Neuronal stem cell (in vitro differentiated cells): Measurements from ENCODE around the gene ZBTB32.

ENCODE experiments used
- DNase-seq: peaks from one replicate; pipeline ENCODE4 v3.0.0-alpha.2; 2013; ENCODE audit warnings: low spot score
- H2AFZ ChIP-seq: one replicate; pipeline ENCODE4 v1.6.1; 2013; ENCODE audit warnings: mild to moderate bottlenecking, low read length, inconsistent platforms
- H2AK5ac ChIP-seq: 2 replicates; pipeline ENCODE4 v1.6.1; 2013; ENCODE audit warnings: low read depth, mild to moderate bottlenecking, inconsistent platforms, low read length, moderate library complexity, mixed read lengths
- H2BK120ac ChIP-seq: 2 replicates; pipeline ENCODE4 v1.6.1; 2013; ENCODE audit warnings: low read depth, mild to moderate bottlenecking, inconsistent platforms, low read length, moderate library complexity, mixed read lengths
- H2BK12ac ChIP-seq: one replicate; pipeline ENCODE4 v1.6.1; 2013; ENCODE audit warnings: low read length, inconsistent platforms
- H2BK15ac ChIP-seq: 2 replicates; pipeline ENCODE4 v1.6.1; 2013; ENCODE audit warnings: mild to moderate bottlenecking, low read length, inconsistent platforms, mixed read lengths
- H2BK5ac ChIP-seq: one replicate; pipeline ENCODE4 v1.6.1; 2013; ENCODE audit warnings: inconsistent platforms, mild to moderate bottlenecking, low read length, moderate library complexity
- H3K14ac ChIP-seq: one replicate; pipeline ENCODE4 v1.6.1; 2013; ENCODE audit warnings: low read length, inconsistent platforms
- H3K18ac ChIP-seq: 2 replicates; pipeline ENCODE4 v1.6.1; 2013; ENCODE audit warnings: low read length, inconsistent platforms
- H3K23ac ChIP-seq: 2 replicates; pipeline ENCODE4 v1.6.1; 2013; ENCODE audit warnings: low read depth, mild to moderate bottlenecking, mixed read lengths, low read length, inconsistent platforms; ENCODE audit not compliant: poor library complexity
- H3K27ac ChIP-seq: replicated peaks from 3 replicates; pipeline ENCODE4 v1.5.1; 2013; ENCODE audit warnings: low read length, inconsistent platforms
- H3K27me3 ChIP-seq, 3 experiments: 2 replicates each; pipeline ENCODE4 v1.6.1; 2013; ENCODE audit warnings: low read length in 3 of 3, mild to moderate bottlenecking in 2 of 3, inconsistent platforms in 1 of 3, low read depth in 1 of 3, mixed read lengths in 1 of 3, moderate library complexity in 1 of 3; ENCODE audit not compliant: control insufficient read depth in 3 of 3, insufficient read depth in 3 of 3
- H3K36me3 ChIP-seq, 2 donors: replicated peaks in 1 of 2; 2 replicates each; pipeline ENCODE4 v1.6.1; 2013; ENCODE audit warnings: low read length in 2 of 2; ENCODE audit not compliant: control insufficient read depth in 2 of 2, insufficient read depth in 2 of 2
- H3K4ac ChIP-seq: 2 replicates; pipeline ENCODE4 v1.6.1; 2013; ENCODE audit warnings: inconsistent platforms, mild to moderate bottlenecking, low read length, moderate library complexity
- H3K4me1 ChIP-seq, 2 donors: 1 replicate in 1 of 2; 2 replicates in 1 of 2; pipeline ENCODE4 v1.6.1; 2013; ENCODE audit warnings: low read length in 2 of 2, low read depth in 1 of 2; ENCODE audit not compliant: control insufficient read depth in 2 of 2, insufficient read depth in 1 of 2
- H3K4me2 ChIP-seq: one replicate; pipeline ENCODE4 v1.6.1; 2013; ENCODE audit warnings: mild to moderate bottlenecking, low read length, inconsistent platforms; ENCODE audit not compliant: insufficient read depth, poor library complexity, severe bottlenecking
- H3K4me3 ChIP-seq, 2 donors: 2 replicates each; pipeline ENCODE4 v1.5.1; 2013; ENCODE audit warnings: low read length in 2 of 2, mild to moderate bottlenecking in 2 of 2, inconsistent platforms in 1 of 2, moderate library complexity in 1 of 2
- H3K79me1 ChIP-seq: one replicate; pipeline ENCODE4 v1.6.1; 2013; ENCODE audit warnings: low read depth, mild to moderate bottlenecking, inconsistent platforms, low read length, moderate library complexity
- H3K9ac ChIP-seq: one replicate; pipeline ENCODE4 v1.6.1; 2013; ENCODE audit warnings: mild to moderate bottlenecking, low read depth, low read length, inconsistent platforms; ENCODE audit not compliant: poor library complexity
- H3K9me3 ChIP-seq, 2 donors: replicated peaks in 1 of 2; 2 replicates each; pipeline versions ENCODE3 to v1.6.1; 2013; ENCODE audit warnings: low read length in 2 of 2, mild to moderate bottlenecking in 2 of 2, inconsistent platforms in 1 of 2, low read depth in 1 of 2, mixed read lengths in 1 of 2, moderate library complexity in 1 of 2; ENCODE audit not compliant: control insufficient read depth in 2 of 2, insufficient read depth in 1 of 2
- H4K8ac ChIP-seq: one replicate; pipeline ENCODE4 v1.6.1; 2013; ENCODE audit warnings: low read depth, mild to moderate bottlenecking, inconsistent platforms, low read length, moderate library complexity
- H4K91ac ChIP-seq: one replicate; pipeline ENCODE4 v1.6.1; 2013; ENCODE audit warnings: low read length, low read depth, mild to moderate bottlenecking, inconsistent platforms; ENCODE audit not compliant: poor library complexity
- WGBS, 2 donors: extraction: QIAGEN DNeasy Blood & Tissue Kit; methylation state at CpG; one replicate each; pipeline ENCODE4 v1.1.7; 2013; ENCODE audit warnings: missing lambda C conversion rate in 2 of 2, mixed read lengths in 1 of 2; ENCODE audit not compliant: insufficient read length in 2 of 2, insufficient replicate concordance in 1 of 2; ENCODE audit errors: extremely low coverage in 2 of 2; 5-methylcytosine and 5-hydroxymethylcytosine counted together

ZBTB32 gene

DNA sequence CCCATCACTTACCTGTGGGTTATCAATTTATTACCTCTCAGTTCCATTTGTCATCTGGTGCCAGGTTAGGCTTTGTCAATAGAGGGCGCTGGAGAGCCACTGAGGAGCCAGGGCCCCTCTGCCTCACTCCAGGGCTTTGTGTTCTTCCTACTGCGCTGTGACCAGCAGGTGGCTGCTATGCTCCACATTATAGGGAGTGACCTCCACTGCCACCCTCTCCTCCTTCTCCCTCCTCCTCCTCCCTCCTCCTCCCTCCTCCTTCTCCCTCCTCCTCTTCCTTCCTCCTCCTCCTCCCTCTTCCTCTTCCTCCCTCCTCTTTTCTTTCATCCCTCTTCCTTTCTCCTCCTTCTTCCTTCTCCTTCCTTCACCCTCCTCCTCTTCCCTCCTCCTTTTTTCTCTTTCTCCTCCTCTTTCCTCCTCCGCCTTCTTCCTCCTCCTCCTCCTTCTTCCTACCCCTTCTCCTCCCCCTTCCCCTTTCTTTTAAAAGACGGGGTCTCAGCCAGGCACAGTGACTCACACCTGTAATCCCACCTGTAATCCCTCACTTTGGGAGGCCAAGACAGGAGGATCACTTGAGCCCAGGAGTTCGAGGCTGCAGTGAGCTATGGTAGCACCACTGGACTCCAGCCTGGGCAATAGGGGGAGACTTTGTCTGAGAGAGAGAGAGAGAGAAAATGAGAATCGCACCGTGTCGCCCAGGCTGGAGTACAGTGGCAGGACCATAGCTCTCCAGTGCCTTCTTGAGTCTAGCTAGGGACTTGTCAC is 10.3 kb upstream of the ZBTB32 start:
- H2BK12ac ChIP-seq, result no peak overlapping the region

DNA sequence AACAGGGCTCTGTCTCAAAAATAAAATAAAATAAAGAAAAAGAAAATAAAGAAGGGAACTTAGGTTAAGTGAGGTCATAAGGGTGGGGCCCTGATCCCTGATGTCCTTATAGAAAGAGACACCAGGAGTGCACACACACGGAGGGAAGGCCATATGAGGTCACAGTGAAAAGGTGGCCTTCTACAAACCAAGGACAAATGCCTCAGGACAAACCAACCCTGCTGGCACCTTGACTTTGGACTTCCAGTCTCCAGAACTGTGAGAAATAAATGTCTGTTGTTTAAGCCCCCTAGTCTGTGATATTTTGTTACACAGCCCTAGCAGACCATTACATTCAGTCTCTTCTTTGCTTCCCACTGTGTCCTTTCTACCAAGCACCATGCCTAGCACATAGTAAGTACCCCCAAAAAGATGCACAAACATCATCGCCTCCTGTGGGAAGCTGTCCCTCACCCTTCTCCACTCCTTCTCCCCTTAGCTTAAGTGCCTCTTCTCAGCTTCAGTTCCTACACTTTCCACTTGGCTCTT is 8.4 kb upstream of the ZBTB32 start:
- H3K36me3 ChIP-seq, result no peaks in the 10 kb centered on the region
- H3K4ac ChIP-seq, result no peak overlapping the region
- H2AK5ac ChIP-seq, result no peak overlapping the region
- no peaks in the 10 kb centered on the region for H3K9me3 ChIP-seq
- H3K18ac ChIP-seq, result no peak overlapping the region
- no peak overlapping the region for H3K4me3 ChIP-seq
- no peak overlapping the region for H2BK15ac ChIP-seq
- no peak overlapping the region for H2BK5ac ChIP-seq
- no peak overlapping the region for H3K9ac ChIP-seq
- no peak overlapping the region for H4K91ac ChIP-seq
- no peak overlapping the region for H4K8ac ChIP-seq
- H3K27me3 ChIP-seq, result no peaks in the 10 kb centered on the region
- H3K4me1 ChIP-seq, result no peaks in the 10 kb centered on the region
- WGBS, 2 donors, result no CpG with 5 or more reads among the region's 2 CpGs
- H3K14ac ChIP-seq, result no peak overlapping the region
- H2BK120ac ChIP-seq, result no peak overlapping the region
- H3K27ac ChIP-seq, result no peak overlapping the region
- H3K79me1 ChIP-seq, result no peaks in the 10 kb centered on the region
- no peak for DNase-seq
- no peak overlapping the region for H2BK12ac ChIP-seq
- H3K23ac ChIP-seq, result no peak overlapping the region
- no peak overlapping the region for H2AFZ ChIP-seq
- no peak overlapping the region for H3K4me2 ChIP-seq

More for the DNA sequence above, 10.3 kb upstream of the ZBTB32 start:
- Histone ChIP-seq H4K91ac (no peak overlapping the region), H3K4me2 (no peak overlapping the region), H2BK15ac (no peak overlapping the region), H2BK5ac (no peak overlapping the region), H3K9ac (no peak overlapping the region), H4K8ac (no peak overlapping the region), H3K27ac (no peak overlapping the region), H2AFZ (no peak overlapping the region), H3K4me1 (no peaks in the 10 kb centered on the region), H3K4ac (no peak overlapping the region), H2AK5ac (no peak overlapping the region), H3K36me3 (no peaks in the 10 kb centered on the region), H2BK120ac (no peak overlapping the region), H3K23ac (no peak overlapping the region), H3K18ac (no peak overlapping the region), H3K9me3 (no peaks in the 10 kb centered on the region), H3K27me3 (no peaks in the 10 kb centered on the region), H3K4me3 (no peak overlapping the region), H3K79me1 (no peaks in the 10 kb centered on the region), H3K14ac (no peak overlapping the region)
- DNase-seq, result peak; percentile 84
- no CpG with 5 or more reads among the region's 8 CpGs for WGBS, 2 donors

DNA sequence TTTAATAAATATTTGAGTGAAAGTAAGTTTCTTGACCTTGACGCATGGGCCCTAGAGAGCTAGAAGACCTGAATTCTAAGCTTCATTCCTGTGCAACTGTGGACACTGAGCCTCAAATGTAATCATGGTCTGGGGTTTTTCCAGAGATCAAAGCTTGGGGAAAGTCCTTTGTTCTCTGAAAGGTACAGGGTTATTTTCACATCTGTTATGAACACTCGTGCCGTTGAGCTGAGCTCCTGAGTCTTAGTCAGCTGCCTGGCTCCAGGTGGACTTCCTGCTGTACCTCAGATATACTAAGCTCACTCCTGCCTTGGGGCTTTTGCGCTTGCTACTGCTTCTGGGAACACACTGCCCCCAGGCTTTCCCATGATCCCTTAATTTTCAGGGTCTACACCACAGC is 7.5 kb upstream of the ZBTB32 start:
- no peaks in the 10 kb centered on the region for H3K36me3 ChIP-seq
- no peak overlapping the region for H3K18ac ChIP-seq
- WGBS, 2 donors, result no CpG with 5 or more reads among the region's 4 CpGs
- no peak overlapping the region for H2AFZ ChIP-seq
- H3K14ac ChIP-seq, result no peak overlapping the region
- no peak overlapping the region for H3K4me3 ChIP-seq
- H3K27ac ChIP-seq, result no peak overlapping the region
- no peaks in the 10 kb centered on the region for H3K79me1 ChIP-seq
- no peak overlapping the region for H3K23ac ChIP-seq
- no peak overlapping the region for H2BK12ac ChIP-seq
- no peaks in the 10 kb centered on the region for H3K27me3 ChIP-seq
- H2AK5ac ChIP-seq, result no peak overlapping the region
- no peak overlapping the region for H2BK120ac ChIP-seq
- H3K4me1 ChIP-seq, result no peaks in the 10 kb centered on the region
- no peak for DNase-seq
- no peak overlapping the region for H2BK5ac ChIP-seq
- H3K4me2 ChIP-seq, result no peak overlapping the region
- H3K9me3 ChIP-seq, result no peaks in the 10 kb centered on the region
- no peak overlapping the region for H4K91ac ChIP-seq
- no peak overlapping the region for H3K4ac ChIP-seq
- no peak overlapping the region for H2BK15ac ChIP-seq
- H3K9ac ChIP-seq, result no peak overlapping the region
- no peak overlapping the region for H4K8ac ChIP-seq

- Histone ChIP-seq H3K23ac (peak overlapping the region; percentile 92), H4K91ac (no peak overlapping the region), H3K9ac (peak overlapping the region; percentile 80), H3K4me3 (peak overlapping the region; percentile 57 to 85), H3K27ac (no peak overlapping the region), H3K14ac (peak overlapping the region; percentile 63), H3K36me3 (no peaks in the 10 kb centered on the region), H3K27me3 (peaks cover 0 to 7% (median 0%) of the 10 kb centered on the region in 3 experiments), H3K4ac (no peak overlapping the region), H4K8ac (peak overlapping the region; percentile 45), H3K4me2 (peak overlapping the region; percentile 84), H3K18ac (peak overlapping the region; percentile 89), H2BK15ac (no peak overlapping the region), H2AK5ac (no peak overlapping the region), H2BK120ac (no peak overlapping the region), H2AFZ (peak overlapping the region; percentile 94), H3K9me3 (no peaks in the 10 kb centered on the region), H3K4me1 (peaks cover 0 to 2% of the 10 kb centered on the region in 2 donors), H2BK12ac (no peak overlapping the region), H2BK5ac (no peak overlapping the region), H3K79me1 (no peaks in the 10 kb centered on the region)
- WGBS, 2 donors, result no CpG with 5 or more reads among the region's 50 CpGs
- peak; percentile 96 for DNase-seq
Measured at GRCh38 chr19:35702223-35703012, 1.9 kb upstream of the ZBTB32 start.
